Activated CD4-positive, alpha-beta T cell treated with anti-CD3 and anti-CD28 coated beads for 36 hours (primary cell): ENCODE results near the gene RGS7. TPM values are rescaled to one million over a fixed set of nuclear protein-coding genes. Genes with fewer than 3 reads are reported as not detected.
A peak's percentile ranks its signal among the peaks of the same experiment; 100 is the strongest.
"Not testable (repeated sequence)": the region's sequence is repeated elsewhere in the genome, so short reads cannot be mapped to it uniquely, and the experiment has no call there.

Source experiments
- ATAC-seq: fragments of 200-7000 bp; cut with Tn5 transposase; one replicate; pipeline ENCODE4 v1.10.0; 2021; ENCODE audit warnings: mild to moderate bottlenecking, moderate library complexity
- CTCF ChIA-PET: fragments of 350-600 bp; sonication (Branson Sonifier 250); formaldehyde crosslinking; loops from one replicate; lab custom pipeline; 2021; ENCODE audit warnings: antibody characterized with exemption; lab: Charles Lee
- POLR2A ChIA-PET: fragments of 350-600 bp; sonication (Branson Sonifier 250); formaldehyde crosslinking; loops from one replicate; lab custom pipeline; 2021; ENCODE audit warnings: antibody characterized with exemption, inconsistent platforms; lab: Charles Lee
- DNase-seq: peaks from one replicate; pipeline ENCODE4 v3.0.0-alpha.2; 2020
- H3K27ac Mint-ChIP-seq: one replicate; pipeline ENCODE4 v1.8.0; 2021; ENCODE audit warnings: mixed read lengths
- H3K27me3 Mint-ChIP-seq: one replicate; pipeline ENCODE4 v1.8.0; 2021; ENCODE audit warnings: mixed read lengths
- H3K36me3 Mint-ChIP-seq: one replicate; pipeline ENCODE4 v1.8.0; 2021; ENCODE audit warnings: low read depth, mixed read lengths
- H3K4me1 Mint-ChIP-seq: one replicate; pipeline ENCODE4 v1.8.0; 2021; ENCODE audit warnings: mixed read lengths
- H3K4me3 Mint-ChIP-seq: one replicate; pipeline ENCODE4 v1.8.0; 2021; ENCODE audit warnings: mild to moderate bottlenecking, moderate library complexity, mixed read lengths
- H3K9me3 Mint-ChIP-seq: one replicate; pipeline ENCODE4 v1.8.0; 2021; ENCODE audit warnings: low read depth, mixed read lengths
- intact Hi-C, 2 experiments: fragments of 100-400 bp; cut with DNase I in 1 of 2; cut with micrococcal nuclease in 1 of 2; formaldehyde crosslinking; loops; one replicate each; pipeline versions ENCODE4 v1.14.2 to v1.15.1; 2022 to 2024; cut with DNase I, micrococcal nuclease
- total RNA-seq, 2 experiments: library from RNA; stranded (reverse); gene quantifications; one replicate each; pipeline ENCODE4 v1.2.3, GENCODE V29; 2021

Gene RGS7
- total RNA-seq, 2 experiments from 2014 or later, result not detected

DNA sequence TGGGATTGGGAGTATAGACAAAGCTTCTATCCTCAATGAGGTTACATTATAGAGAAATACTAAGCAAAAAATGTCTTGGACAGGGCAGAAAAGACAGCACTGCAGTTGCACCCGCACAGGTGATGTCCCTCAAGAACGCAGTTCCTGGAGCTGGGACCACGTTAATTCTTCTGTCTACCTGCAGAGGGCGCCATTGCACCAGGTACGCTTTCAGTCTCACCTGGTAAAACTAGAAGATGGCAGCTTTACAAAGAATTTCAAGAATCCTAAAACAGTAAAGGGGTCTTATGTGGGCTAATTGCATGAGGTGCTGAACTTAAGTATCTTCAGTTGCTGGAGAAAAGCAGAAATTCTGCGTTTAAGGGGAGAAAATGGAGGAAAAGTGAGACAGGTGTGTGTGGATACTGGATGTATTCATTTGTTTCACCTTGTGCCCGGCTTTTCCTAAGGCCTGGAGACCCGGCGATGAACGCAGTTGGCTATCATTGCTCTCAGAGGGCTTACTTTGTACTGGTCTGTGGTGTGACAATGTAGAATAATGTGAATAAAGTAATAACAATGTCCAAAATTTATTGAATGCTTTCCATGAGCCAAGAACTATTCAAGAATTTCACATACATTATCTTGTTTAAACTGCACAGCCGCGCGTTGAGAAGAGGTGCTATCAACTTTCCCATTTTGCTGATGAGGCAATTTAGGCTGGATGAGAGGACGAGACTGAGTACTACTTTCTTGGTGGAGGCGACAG lies 468.8 kb downstream of the RGS7 start:
- ChIA-PET POLR2A (no interaction called here), CTCF (interaction anchor here (0.6 to 1.1 kb wide), 5 partner anchors 62 to 235 kb away, joined by 3 to 4 read pairs (median 3); no protein-coding TSS in a partner anchor)
- Mint-ChIP-seq H3K4me3 (no peak overlapping the region), H3K36me3 (no peaks in the 10 kb centered on the region), H3K27ac (no peak overlapping the region), H3K9me3 (peaks cover 6% of the 10 kb centered on the region), H3K4me1 (no peaks in the 10 kb centered on the region), H3K27me3 (no peaks in the 10 kb centered on the region)
- peak; percentile 65 for DNase-seq
- ATAC-seq, result no peak
- intact Hi-C loops, result loop anchor here in 1 of 2 experiments (5.0 kb wide), 1 partner anchor 614 kb away; no protein-coding TSS in a partner anchor

DNA sequence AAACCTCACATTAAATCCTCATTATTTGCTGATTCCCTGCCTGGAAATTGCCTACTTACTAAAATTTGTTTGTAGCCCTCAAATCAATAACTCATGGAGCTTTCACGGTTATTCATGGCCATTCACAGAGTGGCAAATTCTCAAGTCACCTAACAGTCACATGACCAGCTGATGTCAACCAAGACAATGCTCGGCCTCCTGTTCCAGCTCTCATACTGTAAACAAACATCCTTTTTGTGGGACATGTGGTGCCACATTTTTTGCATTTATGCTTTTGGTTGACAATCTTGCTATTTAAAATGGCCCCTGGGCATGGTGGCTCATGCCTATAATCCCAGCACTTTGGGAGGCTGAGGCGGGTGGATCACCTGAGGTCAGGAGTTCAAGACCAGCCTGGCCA lies 473.5 kb downstream of the RGS7 start:
- intact Hi-C loops, result no loop called here
- no peak overlapping the region for H3K4me3 Mint-ChIP-seq
- POLR2A ChIA-PET, result no interaction called here

DNA sequence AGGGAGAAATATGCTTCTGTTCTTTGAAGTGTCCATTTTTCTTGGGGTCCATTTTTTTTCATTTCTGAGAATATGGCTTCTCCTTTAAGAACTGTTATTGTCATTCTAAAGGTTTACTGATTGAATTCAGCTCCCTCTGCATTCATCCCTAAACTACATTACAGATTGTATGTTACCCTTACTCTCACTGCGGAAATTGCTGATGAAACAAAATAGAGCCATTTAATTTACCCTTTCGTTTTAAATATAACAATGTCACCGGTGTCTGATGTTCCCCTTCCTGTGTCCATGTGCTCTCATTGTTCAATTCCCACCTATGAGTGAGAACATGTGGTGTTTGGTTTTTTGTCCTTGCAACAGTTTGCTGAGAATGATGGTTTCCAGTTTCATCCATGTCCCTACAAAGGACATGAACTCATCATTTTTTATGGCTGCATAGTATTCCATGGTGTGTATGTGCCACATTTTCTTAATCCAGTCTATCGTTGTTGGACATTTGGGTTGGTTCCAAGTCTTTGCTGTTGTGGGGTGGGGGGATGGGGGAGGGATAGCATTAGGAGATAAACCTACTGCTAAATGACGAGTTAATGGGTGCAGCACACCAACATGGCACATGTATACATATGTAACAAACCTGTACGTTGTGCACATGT lies 474.2 kb downstream of the RGS7 start:
- DNase-seq, H3K27ac Mint-ChIP-seq, H3K9me3 Mint-ChIP-seq, H3K36me3 Mint-ChIP-seq, ATAC-seq, intact Hi-C loops, H3K4me1 Mint-ChIP-seq, H3K27me3 Mint-ChIP-seq, H3K4me3 Mint-ChIP-seq, POLR2A ChIA-PET: not testable (repeated sequence)
- CTCF ChIA-PET, result interaction anchor here (1.0 kb wide), 1 partner anchor 21 kb away, joined by 3 read pairs; no protein-coding TSS in a partner anchor

More for the DNA sequence above, 473.5 kb downstream of the RGS7 start:
- Mint-ChIP-seq H3K27ac (no peak overlapping the region), H3K36me3 (no peaks in the 10 kb centered on the region), H3K4me1 (no peaks in the 10 kb centered on the region), H3K9me3 (peaks cover 10% of the 10 kb centered on the region), H3K27me3 (no peaks in the 10 kb centered on the region)
- DNase-seq (no peak), ATAC-seq (no peak)
- CTCF ChIA-PET, result no interaction called here

DNA sequence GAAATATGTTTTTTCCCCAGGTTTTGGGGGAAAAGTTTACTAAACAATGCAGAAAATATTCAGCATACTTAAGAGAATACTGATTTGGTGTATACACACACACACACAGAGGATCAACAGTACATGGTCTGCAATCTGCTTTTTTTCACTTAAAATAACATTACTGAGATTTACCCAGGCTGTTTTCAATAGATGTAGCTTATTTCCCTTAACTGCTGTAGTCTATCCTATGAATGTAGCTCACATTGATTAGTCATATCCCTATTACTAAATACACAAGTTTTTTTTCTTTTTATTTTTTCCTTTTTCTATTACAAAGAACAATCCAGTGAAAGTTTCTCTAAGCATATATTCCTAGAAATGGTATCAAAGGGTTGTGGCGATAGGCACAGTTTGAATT lies 478.4 kb downstream of the RGS7 start:
- no peaks in the 10 kb centered on the region for H3K4me1 Mint-ChIP-seq
- no peaks in the 10 kb centered on the region for H3K36me3 Mint-ChIP-seq
- no peaks in the 10 kb centered on the region for H3K27me3 Mint-ChIP-seq
- no peak for ATAC-seq
- CTCF ChIA-PET, result no interaction called here
- peaks cover 10% of the 10 kb centered on the region for H3K9me3 Mint-ChIP-seq
- intact Hi-C loops, result no loop called here
- no peak overlapping the region for H3K4me3 Mint-ChIP-seq
- no peak overlapping the region for H3K27ac Mint-ChIP-seq
- DNase-seq, result no peak
- POLR2A ChIA-PET, result no interaction called here

DNA sequence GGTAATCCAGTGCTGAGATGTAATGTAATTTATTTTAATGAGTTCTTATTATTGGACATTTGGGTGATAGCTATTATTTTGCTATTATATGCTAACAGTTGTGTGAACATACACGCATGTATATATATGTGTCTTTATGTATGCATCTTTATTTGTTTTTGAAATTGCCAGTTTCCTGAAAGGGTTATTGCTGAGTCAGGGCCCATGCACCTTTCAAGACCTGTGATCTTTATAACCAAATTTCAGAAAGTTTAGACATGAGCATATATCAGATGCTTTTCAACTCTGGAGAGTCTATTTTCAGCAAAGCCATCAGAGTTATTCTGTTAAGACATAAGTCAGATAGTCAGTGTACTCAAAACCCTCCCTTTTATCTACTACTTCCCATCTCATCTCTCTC lies 479.4 kb downstream of the RGS7 start:
- POLR2A ChIA-PET, result no interaction called here
- intact Hi-C loops, result no loop called here

DNA sequence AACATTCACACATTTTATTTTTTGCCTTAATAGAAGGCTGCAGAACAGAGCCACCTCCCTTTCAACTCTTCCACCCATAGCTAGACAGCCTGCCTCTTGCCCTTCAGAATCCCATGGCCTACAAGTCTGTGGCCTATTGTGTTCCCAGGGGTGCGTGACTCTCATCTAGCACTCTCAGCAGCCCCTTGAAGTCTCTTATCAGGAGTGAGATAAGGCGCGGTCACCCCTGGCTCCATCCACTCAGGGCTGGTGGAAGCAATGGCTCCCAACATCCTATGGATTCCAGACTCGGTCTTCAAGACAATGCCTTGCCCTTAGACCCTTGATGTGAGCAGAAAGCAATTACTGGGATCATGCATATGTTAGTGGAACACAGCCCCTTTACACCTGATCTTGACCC lies 480.9 kb downstream of the RGS7 start:
- Mint-ChIP-seq H3K27ac (no peak overlapping the region), H3K36me3 (no peaks in the 10 kb centered on the region)

More for the DNA sequence above, 479.4 kb downstream of the RGS7 start:
- no peak overlapping the region for H3K4me3 Mint-ChIP-seq
- no peaks in the 10 kb centered on the region for H3K36me3 Mint-ChIP-seq
- CTCF ChIA-PET, result no interaction called here
- ATAC-seq (no peak), DNase-seq (no peak)
- H3K9me3 Mint-ChIP-seq, result peaks cover 8% of the 10 kb centered on the region
- no peaks in the 10 kb centered on the region for H3K27me3 Mint-ChIP-seq
- no peak overlapping the region for H3K27ac Mint-ChIP-seq
- H3K4me1 Mint-ChIP-seq, result no peaks in the 10 kb centered on the region

DNA sequence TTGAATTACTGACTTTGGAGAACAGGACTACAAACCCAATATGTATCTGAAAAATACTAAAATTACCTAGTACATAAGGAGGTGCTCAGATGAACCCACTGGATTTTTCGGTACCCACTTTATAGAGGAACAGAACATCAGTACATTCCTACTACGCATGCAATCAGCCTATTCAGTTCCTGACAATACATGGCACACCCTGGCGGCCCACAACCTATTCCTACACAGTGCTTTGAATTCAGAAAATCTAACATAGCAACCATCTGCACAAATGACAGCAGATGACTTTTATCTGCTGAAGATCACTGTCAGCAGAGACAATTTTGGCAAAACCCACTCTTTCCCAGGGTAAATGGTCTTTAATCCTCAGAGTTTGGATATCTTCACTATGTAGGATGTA lies 487.9 kb downstream of the RGS7 start:
- Mint-ChIP-seq H3K27me3 (no peaks in the 10 kb centered on the region), H3K9me3 (peaks cover 4% of the 10 kb centered on the region), H3K27ac (no peak overlapping the region), H3K4me3 (no peak overlapping the region), H3K4me1 (no peaks in the 10 kb centered on the region), H3K36me3 (no peaks in the 10 kb centered on the region)
- intact Hi-C loops, result no loop called here
- ChIA-PET CTCF (no interaction called here), POLR2A (interaction anchor here (0.7 kb wide), 1 partner anchor 362 kb away, joined by 4 read pairs; no protein-coding TSS in a partner anchor)
- DNase-seq, result no peak
- ATAC-seq, result no peak

More for the DNA sequence above, 480.9 kb downstream of the RGS7 start:
- no peaks in the 10 kb centered on the region for H3K4me1 Mint-ChIP-seq
- no peaks in the 10 kb centered on the region for H3K27me3 Mint-ChIP-seq
- intact Hi-C loops, result no loop called here
- ATAC-seq, result no peak
- ChIA-PET CTCF (no interaction called here), POLR2A (no interaction called here)
- peaks cover 13% of the 10 kb centered on the region for H3K9me3 Mint-ChIP-seq
- no peak for DNase-seq
- H3K4me3 Mint-ChIP-seq, result no peak overlapping the region

DNA sequence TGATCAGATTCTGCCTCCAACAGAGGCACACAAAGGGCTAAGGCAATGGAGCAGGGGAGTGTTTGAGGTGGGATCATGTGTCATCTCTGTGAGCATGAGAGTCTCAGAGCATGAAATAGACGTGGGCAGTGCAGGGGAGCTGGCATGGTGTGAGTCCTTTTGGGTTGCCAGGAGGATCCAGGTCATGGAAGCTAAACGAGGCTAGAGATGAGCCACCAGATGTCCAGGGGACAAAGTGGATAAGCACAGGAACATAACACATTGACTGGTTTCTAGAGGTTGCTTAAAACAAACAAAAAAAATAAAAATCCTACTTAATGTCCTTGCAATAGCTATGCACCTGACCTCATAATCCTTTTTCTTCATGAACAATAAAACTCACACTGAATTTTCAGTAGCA lies 490.3 kb downstream of the RGS7 start:
- CTCF ChIA-PET, result no interaction called here
- H3K27ac Mint-ChIP-seq, result no peak overlapping the region
- DNase-seq (no peak), ATAC-seq (no peak)
- no peak overlapping the region for H3K4me3 Mint-ChIP-seq
- H3K36me3 Mint-ChIP-seq, result no peaks in the 10 kb centered on the region
- H3K9me3 Mint-ChIP-seq, result peaks cover under 1% of the 10 kb centered on the region
- no peaks in the 10 kb centered on the region for H3K27me3 Mint-ChIP-seq
- POLR2A ChIA-PET, result no interaction called here
- H3K4me1 Mint-ChIP-seq, result no peaks in the 10 kb centered on the region
- intact Hi-C loops, result no loop called here

DNA sequence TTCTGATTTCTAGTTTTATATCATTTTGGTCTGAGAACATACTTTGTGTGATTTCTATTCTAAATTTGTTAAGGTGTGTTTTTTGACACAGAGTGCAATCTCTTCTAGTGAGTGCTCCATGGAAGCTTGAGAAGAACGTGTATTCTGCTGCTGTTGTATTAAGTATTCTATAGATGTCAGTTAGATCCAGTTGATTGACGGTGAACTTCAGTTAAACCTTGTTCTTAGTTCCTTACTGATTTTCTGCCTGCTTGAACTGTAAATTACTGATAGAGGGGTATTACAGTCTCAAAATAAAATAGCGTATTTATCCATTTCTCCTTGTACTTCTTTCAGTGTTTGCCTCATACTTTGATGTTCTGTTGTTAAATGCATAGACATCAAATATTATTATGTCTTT lies 497.0 kb downstream of the RGS7 start:
- H3K27me3 Mint-ChIP-seq, result no peaks in the 10 kb centered on the region
- DNase-seq, result no peak
- CTCF ChIA-PET, result no interaction called here
- POLR2A ChIA-PET, result no interaction called here
- no peaks in the 10 kb centered on the region for H3K4me1 Mint-ChIP-seq
- H3K4me3 Mint-ChIP-seq, result no peak overlapping the region
- no peak for ATAC-seq
- no peaks in the 10 kb centered on the region for H3K36me3 Mint-ChIP-seq
- H3K27ac Mint-ChIP-seq, result no peak overlapping the region
- H3K9me3 Mint-ChIP-seq, result peaks cover 3% of the 10 kb centered on the region
- intact Hi-C loops, result no loop called here

DNA sequence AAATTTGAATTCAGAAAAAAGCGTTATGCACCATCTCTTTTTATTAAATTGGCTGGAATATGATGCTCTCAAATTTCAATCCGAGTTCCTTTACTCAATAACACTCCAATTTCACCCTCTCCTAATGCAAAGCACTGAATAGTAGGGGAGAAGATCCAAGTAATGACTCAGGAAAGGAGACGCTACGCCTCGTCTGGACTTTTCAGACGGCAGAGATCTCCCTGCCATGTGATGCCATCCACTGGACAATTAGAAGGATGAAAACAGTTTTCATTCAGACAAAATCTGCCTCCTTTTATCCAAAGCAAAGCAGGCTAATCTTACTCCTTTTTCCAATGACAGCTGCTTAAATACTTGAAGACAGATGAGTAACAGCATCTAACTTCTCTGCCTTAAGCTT lies 502.6 kb downstream of the RGS7 start:
- ATAC-seq (no peak), DNase-seq (no peak)
- no peak overlapping the region for H3K4me3 Mint-ChIP-seq
- CTCF ChIA-PET, result no interaction called here
- POLR2A ChIA-PET, result no interaction called here
- H3K4me1 Mint-ChIP-seq, result no peaks in the 10 kb centered on the region
- H3K9me3 Mint-ChIP-seq, result peaks cover 4% of the 10 kb centered on the region
- no peak overlapping the region for H3K27ac Mint-ChIP-seq
- H3K27me3 Mint-ChIP-seq, result no peaks in the 10 kb centered on the region
- H3K36me3 Mint-ChIP-seq, result no peaks in the 10 kb centered on the region
- intact Hi-C loops, result no loop called here

DNA sequence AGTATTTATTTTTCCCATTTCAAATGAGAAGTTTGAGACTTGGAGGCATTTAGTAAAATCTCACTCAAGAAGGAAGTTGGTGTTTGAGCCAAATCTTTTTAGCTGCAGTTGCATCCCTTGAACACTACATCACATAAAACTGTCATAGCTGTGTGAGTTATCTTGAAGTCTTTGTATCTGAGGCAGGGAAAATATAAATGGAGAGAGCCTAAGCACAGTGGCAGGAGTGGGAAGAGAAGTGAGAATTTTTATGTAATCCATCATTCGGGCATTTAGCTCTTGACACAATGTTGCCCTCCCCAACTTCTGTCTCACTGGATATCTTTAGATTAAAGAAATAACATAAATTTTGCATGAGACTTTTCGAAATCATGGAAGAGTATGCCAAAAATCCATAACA lies 509.7 kb downstream of the RGS7 start:
- ChIA-PET POLR2A (no interaction called here), CTCF (interaction anchor here (1.1 kb wide), 1 partner anchor 10 kb away, joined by 3 read pairs; no protein-coding TSS in a partner anchor)
- H3K27ac Mint-ChIP-seq, result no peak overlapping the region
- DNase-seq (no peak), ATAC-seq (no peak)
- H3K4me1 Mint-ChIP-seq, result no peaks in the 10 kb centered on the region
- no peaks in the 10 kb centered on the region for H3K27me3 Mint-ChIP-seq
- no peak overlapping the region for H3K4me3 Mint-ChIP-seq
- H3K9me3 Mint-ChIP-seq, result peaks cover 4% of the 10 kb centered on the region
- intact Hi-C loops, result no loop called here
- no peaks in the 10 kb centered on the region for H3K36me3 Mint-ChIP-seq

DNA sequence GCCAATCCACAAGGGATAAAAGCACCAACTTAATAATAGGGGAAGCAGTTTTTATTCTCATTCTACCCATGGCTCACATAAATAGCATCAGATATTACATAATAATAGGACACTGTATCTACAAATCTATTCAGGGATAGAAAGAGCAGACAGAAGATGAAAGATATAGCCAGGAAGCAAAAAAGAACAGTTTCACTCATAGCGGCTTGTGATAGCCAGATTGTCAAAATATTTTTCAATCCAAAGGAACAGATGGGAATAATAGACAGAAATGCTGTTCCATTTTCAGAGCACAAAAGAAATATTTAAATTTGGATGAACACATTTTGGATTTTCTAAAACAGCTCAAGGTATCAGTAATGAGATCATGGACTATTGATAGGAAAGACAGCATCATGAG lies 512.5 kb downstream of the RGS7 start:
- no peak overlapping the region for H3K27ac Mint-ChIP-seq
- DNase-seq, result no peak
- ChIA-PET CTCF (no interaction called here), POLR2A (no interaction called here)
- intact Hi-C loops, result no loop called here
- H3K27me3 Mint-ChIP-seq, result no peaks in the 10 kb centered on the region
- H3K4me3 Mint-ChIP-seq, result no peak overlapping the region
- H3K4me1 Mint-ChIP-seq, result no peaks in the 10 kb centered on the region
- H3K36me3 Mint-ChIP-seq, result no peaks in the 10 kb centered on the region
- no peak for ATAC-seq
- peaks cover 1% of the 10 kb centered on the region for H3K9me3 Mint-ChIP-seq
